ENCODE results near the gene KATNB1.
A peak's percentile ranks its signal among the peaks of the same experiment; 100 is the strongest.
"Not testable (repeated sequence)": the region's sequence is repeated elsewhere in the genome, so short reads cannot be mapped to it uniquely, and the experiment has no call there.

The KATNB1 gene

GRCh38 chr16:57774705-57775285 is 39.2 kb downstream of the KATNB1 start:
- intact Hi-C loops (cut with DNase I), result no loop called here

GRCh38 chr16:57775661-57776469 is 40.3 kb downstream of the KATNB1 start:
- peak in 41 of 42 donors; percentile 48 to 89 (median 71) for DNase-seq
- intact Hi-C loops (cut with DNase I), result no loop called here

More at GRCh38 chr16:57774705-57775285, 39.2 kb downstream of the KATNB1 start:
- DNase-seq, result no peak

- intact Hi-C loops (cut with DNase I), result no loop called here
- no peak for DNase-seq
These were observed 43.1 kb downstream of the KATNB1 start for GRCh38 chr16:57778658-57779057.

- intact Hi-C loops (cut with DNase I); DNase-seq: not testable (repeated sequence)
These were observed 44.3 kb downstream of the KATNB1 start for GRCh38 chr16:57779836-57780235.

GRCh38 chr16:57781349-57781740 is 45.8 kb downstream of the KATNB1 start:
- intact Hi-C loops (cut with DNase I), result no loop called here
- DNase-seq, result no peak

GRCh38 chr16:57781741-57782606 is 46.4 kb downstream of the KATNB1 start:
- DNase-seq, result no peak
- intact Hi-C loops (cut with DNase I), result no loop called here

DNA sequence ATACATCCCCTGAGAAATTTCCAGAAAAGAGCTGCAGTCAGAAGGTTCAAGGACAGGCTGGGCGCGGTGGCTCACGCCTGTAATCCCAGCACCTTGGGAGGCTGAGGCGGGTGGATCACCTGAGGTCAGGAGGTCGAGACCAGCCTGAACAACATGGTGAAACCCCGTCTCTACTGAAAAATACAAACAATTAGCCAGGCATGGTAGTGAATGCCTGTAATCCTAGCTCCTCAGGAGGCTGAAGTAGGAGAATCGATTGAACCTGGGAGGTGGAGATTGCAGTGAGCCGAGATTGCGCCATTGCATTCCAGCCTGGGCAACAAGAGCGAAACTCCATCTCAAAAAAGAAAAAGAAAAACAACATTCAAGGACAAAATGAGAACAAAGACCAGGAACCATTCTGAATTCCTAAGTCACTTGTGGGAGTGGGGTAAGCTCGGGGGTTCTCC is 47.1 kb downstream of the KATNB1 start:
- intact Hi-C loops (cut with DNase I), result not testable (repeated sequence)

GRCh38 chr16:57783116-57783515 is 47.5 kb downstream of the KATNB1 start:
- intact Hi-C loops (cut with DNase I), result no loop called here
- no peak for DNase-seq

More for the DNA sequence above, 47.1 kb downstream of the KATNB1 start:
- DNase-seq, result not testable (repeated sequence)

DNA sequence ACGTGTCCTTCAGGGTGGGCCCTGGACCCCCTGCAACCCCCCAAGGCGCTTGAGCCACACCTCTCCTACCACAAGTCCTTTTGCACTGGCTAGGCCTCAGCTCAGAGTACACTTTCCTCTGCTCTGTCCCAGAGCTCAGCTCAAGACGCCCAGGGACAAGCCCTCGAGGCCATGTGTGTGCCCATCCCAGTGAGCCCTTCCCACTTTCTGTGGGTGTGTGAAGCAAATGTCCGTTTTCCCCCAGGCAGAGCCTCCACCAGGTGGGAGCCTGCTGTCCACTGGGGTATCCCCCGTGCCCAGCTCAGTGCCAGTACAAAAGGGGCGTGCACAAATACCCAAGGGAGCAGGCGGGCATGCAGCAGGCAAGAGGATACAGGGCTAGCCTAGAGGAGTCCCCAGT is 48.3 kb downstream of the KATNB1 start:
- DNase-seq, result no peak
- intact Hi-C loops (cut with DNase I), result no loop called here

DNA sequence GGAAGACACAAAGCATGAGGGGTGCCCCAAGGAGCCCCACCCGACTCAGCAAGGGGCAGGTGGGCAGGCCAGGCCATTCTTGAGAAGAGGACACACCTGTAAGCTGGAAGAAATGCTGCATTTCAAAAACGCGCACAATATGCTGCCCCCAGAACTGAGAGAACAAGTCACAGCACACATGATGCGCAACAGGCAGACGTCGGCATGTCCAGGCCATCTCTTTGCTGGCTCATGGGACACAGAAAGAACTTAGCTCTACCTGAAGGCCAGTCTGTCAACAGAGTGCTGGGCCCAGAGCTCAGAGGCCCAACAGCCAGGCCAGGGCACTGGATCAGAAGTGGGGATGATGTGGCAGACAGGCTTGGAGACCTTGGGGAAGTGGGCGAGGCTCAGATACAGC is 48.8 kb downstream of the KATNB1 start:
- no peak for DNase-seq
- intact Hi-C loops (cut with DNase I), result no loop called here

DNA sequence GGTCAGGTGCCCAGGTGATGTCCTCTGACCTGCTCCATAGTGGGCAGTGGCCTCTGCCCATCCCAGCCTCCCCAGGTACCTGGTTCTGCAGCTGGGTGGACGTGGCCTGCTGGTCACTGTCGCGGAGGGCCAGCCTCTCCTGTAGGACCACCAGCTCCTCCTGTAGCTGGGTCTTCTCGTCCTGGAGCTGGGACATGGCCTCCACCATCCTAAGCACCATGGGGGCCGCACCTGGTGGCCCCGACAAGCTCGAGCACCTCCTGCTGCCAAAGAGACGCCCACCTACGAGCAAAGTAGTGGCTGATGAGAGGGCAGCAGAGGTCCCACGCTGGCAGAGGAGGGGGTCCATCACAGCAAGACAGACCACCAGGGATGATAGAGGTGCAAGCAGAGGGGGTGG is 49.8 kb downstream of the KATNB1 start:
- no peak for DNase-seq
- intact Hi-C loops (cut with DNase I), result no loop called here

GRCh38 chr16:57785924-57786323 is 50.4 kb downstream of the KATNB1 start:
- no peak for DNase-seq
- intact Hi-C loops (cut with DNase I), result no loop called here

GRCh38 chr16:57786632-57787518 is 51.3 kb downstream of the KATNB1 start:
- intact Hi-C loops (cut with DNase I), result no loop called here
- DNase-seq, result peak in 40 of 42 donors; percentile 28 to 87 (median 60)

- intact Hi-C loops (cut with DNase I), result no loop called here
- DNase-seq, result no peak
These were observed 51.9 kb downstream of the KATNB1 start for GRCh38 chr16:57787519-57787905.

GRCh38 chr16:57788252-57788841 is 52.8 kb downstream of the KATNB1 start:
- intact Hi-C loops (cut with DNase I), result no loop called here
- no peak for DNase-seq

DNA sequence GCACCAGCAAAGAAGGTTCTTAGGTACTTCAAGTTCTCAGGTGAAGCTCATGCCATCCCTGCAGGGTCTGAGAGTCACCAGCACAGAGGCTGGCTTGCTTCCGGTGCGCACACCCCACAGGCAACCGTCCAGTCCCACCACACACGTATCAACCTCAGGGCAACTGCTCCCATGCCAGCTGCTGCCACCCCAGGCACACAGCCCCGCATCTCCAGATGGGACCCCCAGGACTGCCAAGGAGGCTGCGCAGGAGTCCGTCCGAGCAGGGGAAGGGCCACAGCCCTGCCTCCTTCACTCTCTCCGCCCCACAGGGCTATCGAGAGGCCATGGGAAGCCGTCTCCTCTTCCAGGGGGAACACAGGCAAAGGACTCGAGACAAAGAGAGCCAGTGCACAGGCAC is 53.4 kb downstream of the KATNB1 start:
- no peak for DNase-seq
- intact Hi-C loops (cut with DNase I), result no loop called here

GRCh38 chr16:57791195-57791892 is 55.8 kb downstream of the KATNB1 start:
- no peak for DNase-seq
- intact Hi-C loops (cut with DNase I), result loop anchor here (10.0 kb wide), 1 partner anchor 73 kb away; no protein-coding TSS in a partner anchor
